HG02642 (cell line): Measurements from ENCODE around the gene PPP2R3B.
"Not testable (repeated sequence)": the region's sequence is repeated elsewhere in the genome, so short reads cannot be mapped to it uniquely, and the experiment has no call there.

Experiments used
- ATAC-seq: cut with Tn5 transposase; IDR thresholded peaks from one replicate; pipeline ENCODE4 v1.9.1; 2021; ENCODE audit warnings: mild to moderate bottlenecking; ENCODE audit not compliant: unreplicated experiment, poor library complexity

The PPP2R3B gene

DNA sequence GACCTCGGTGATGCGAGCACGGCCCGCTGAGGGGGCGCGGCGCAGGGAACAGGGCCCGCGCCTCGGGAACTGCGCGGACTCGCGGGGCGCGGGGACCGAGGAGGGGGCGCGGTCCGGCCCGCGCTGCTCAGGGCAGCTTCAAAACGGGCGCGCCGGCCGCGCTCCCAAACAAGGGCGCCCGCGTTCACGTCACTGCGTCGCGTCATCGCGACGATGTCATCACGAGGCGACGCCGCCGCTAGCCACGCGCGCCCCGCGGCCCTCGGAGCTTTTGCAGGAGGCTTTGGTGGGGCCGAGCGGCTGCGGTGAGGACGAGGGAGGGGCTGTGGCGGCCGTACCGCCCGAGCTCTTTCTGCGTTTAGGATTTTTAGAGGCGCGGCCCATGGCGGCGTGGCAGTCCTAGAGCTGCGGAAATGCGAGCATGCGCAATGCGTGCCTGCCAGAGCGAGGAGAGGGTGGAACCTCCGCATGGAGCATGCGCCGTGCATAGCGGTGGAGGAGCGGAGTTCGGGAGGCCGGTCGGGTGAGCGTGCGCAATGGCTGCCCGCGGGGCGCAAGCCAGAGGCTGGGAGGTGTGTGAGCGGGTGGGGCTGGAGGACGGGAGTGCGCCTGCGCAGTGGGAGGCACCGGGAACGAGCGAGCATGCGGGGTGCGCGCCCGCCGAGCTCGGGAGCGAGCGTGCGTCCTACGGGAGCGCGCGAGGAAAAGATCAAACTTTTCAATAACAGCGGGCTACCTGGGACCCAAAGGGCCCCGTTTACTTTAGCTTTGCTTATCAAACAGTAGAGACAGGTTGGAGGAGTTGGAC is at the start of gene PPP2R3B:
PPP2R3B (minus strand) TSS at position 140 of the 808 bp plus-strand sequence. CDS start 216 bp downstream, outside the sequence.
- ATAC-seq: peak; percentile 96

GRCh38 chrX:435536-436122 is 48.9 kb upstream of the PPP2R3B start:
- no peak for ATAC-seq

DNA sequence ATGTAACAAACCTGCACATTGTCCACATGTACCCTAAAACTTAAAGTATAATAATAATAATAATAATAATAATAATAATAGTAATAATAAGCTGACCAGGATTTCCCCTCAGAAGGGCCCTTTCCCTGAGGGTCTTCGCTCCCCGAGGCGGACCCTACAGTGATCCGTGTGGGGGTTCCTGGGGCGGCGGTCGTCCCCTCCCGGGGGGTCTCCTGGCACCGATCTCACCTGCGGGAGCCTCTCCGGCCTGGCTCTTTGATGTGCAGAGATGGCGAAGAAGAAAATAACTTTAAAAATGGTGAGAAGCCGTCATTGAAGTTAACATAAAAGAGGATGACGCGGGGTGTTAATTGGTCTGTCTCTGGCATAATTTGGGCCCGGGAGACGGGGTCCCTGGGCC is 48.2 kb upstream of the PPP2R3B start:
- ATAC-seq: no peak

- ATAC-seq: no peak
Measured at GRCh38 chrX:433771-434170, 47.1 kb upstream of the PPP2R3B start.

GRCh38 chrX:432666-433065 is 46.0 kb upstream of the PPP2R3B start:
- not testable (repeated sequence) for ATAC-seq

- no peak for ATAC-seq
Measured at GRCh38 chrX:431492-432111, 44.9 kb upstream of the PPP2R3B start.

DNA sequence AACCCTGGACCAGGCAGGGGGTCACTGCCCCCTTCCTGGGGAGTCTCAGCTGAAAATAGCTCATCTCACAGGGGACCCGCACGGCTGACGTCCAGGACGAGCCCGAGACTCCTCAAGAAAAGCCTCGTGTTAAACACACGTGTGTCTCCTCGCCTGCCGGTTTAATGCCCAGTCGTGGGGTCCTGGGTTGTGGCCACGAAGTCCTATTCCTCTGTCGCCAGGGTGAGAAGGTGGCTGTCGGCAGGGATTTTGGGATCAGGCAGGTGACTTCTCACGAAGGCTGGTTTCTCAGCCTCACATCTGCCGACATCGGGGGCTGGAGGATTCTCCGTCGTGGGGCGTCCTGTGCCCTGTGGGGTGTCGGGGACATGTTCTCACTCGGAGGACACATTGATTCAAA is 44.3 kb upstream of the PPP2R3B start:
- ATAC-seq: no peak

DNA sequence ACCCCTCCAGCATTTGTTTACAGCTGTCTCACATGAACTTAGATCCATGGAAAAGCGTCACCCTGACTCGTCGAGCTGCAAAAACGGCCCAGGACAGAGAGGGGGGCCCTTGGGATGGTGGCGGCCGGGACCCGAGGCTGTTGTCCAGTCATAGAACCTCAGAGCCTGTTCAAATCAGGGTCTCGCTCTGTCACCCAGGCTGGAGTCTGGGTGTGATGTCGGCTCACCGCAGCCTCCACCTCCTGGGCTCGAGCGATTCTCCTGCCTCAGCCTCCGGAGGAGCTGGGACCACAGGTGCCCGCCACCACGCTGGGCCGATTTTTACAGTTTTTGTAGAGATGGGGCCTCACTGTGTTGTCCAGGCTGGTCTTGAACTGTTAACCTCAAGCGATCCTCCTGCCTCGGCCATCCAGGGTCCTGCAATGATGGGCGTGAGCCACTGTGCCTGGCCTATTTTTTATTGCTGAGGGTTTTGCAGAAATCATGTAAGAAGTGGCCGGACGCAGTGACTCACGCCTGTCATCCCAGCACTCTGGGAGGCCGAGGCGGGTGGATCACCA is 42.6 kb upstream of the PPP2R3B start:
- ATAC-seq: no peak

DNA sequence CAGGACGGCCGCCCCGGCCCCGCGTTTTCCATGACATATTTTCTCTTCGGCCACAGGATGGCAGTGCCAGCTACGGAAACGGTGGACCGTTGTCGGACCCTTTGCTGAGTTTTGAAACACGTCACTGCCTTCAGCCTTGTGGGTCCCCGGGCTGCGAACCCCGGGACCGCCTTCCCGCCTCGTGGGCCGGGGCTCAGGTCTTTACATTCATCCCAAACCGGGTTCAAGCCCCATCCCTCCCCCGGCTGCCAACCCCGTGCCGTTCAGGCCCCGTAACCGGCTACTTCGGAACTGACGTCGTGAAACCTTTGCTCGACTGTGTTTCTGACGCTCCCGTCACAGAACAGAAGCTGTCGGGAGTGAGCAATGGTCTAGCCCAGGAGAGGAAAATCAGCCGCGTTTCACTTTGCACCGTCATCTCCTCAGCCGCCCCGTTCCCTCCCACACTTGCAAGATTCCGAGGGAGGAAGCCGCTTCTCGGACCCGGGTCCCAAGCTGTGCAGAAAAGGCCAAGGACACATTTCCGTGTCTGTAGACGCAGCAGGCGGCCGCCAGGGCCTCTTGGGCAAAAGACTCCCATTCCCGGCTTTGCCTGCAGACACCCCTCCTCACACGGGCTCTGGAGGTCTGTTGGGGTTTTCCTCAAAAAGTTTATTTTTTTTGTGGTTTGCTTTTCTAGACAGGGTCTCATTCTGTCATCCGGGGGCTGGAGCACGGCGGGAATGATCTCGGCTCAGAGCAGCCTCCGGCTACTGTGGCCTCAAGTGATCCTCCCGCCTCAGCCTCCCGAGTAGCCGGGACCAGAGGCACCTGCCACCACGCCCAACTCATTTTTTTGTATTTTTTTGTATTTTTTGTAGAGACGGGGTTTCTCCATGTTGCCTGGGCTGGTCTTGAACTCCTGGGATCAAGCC is 41.4 kb upstream of the PPP2R3B start:
- no peak for ATAC-seq

DNA sequence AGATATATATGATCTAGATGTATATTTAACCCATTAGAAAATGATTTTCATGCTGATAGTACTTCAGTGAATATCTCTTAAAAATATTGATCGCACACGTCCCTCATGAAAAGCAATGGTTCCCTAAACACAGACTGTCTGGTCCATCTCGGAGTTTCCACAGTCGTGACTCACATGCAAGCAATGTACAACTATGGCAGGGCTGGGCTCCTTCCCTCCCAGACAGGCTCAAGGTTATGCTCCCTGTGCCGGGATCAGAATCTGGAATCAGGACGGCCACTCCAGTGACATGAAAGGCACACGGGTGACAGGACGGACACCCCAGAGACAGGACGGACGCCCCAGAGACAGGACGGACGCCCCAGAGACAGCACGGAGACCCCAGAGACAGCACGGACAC is 40.2 kb upstream of the PPP2R3B start:
- no peak for ATAC-seq

- ATAC-seq: no peak
Measured at GRCh38 chrX:425056-425455, 38.3 kb upstream of the PPP2R3B start.

- ATAC-seq: no peak
Measured at GRCh38 chrX:421646-422391, 35.1 kb upstream of the PPP2R3B start.

GRCh38 chrX:420496-421223 is 34.0 kb upstream of the PPP2R3B start:
- no peak for ATAC-seq

GRCh38 chrX:418927-419729 is 32.4 kb upstream of the PPP2R3B start:
- ATAC-seq: no peak

GRCh38 chrX:415498-415897 is 28.8 kb upstream of the PPP2R3B start:
- not testable (repeated sequence) for ATAC-seq

DNA sequence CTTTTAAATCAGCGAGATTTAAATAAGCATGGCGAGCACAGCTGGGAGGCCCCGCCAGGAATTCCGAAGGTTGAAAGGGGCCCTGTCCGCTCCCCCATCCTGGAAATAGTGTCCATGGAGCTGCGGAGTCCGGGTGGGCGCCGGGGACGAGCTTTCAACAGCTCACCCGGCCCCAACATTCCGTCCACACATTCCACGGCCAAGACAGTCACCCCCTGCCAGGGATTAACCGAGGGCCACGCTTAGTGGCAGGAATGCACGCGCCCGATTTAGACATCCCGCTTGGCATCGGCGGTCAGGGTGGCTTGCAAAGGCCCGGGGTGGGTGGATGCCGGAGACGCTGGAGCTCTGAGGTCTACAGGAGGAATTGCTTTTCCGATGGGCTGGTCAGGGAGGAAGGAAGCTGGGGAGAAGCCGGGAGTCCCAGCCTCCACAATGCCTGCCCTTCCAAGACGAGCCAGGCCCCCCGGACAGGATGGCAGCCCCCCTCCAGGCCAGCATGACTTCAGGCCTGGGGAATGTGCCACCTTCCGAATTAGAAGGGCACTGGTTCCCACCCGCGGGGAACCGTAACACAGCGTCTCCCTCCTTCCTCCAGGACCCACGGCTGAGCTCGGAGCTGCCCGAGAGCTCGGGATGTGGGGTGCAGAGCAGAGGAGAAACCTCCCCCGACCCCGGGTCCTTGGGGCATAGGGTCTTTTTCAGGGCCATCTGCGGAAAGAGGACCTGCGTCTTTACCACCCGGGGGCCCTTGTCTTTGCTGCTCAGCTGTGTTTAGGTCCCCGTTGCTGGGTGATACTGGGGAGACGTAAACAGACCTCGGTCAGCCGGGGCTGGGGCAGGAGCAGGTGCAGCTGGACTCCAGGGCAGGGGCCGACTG is 26.9 kb upstream of the PPP2R3B start:
- no peak for ATAC-seq

DNA sequence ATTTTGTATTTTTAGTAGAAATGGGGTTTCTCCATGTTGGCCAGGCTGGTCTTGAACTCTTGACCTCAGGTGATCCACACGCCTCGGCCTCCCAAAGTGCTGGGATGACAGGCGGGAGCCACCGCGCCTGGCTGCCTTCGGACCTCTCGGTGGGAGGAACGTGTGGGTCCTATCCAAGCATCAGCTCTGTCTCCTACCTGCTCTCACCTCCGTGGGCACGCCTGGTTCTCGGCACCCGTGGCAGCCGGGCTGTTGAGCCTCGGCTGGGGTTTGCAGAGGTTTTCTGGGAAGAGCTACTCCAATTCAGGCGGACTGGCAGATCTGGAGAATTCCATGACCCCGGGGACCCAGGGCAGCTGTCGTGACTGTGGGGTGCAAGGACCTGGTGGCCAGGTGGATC is 23.6 kb upstream of the PPP2R3B start:
- ATAC-seq: no peak
